Thyroid gland (tissue), 4 donors: Measurements from ENCODE around the gene LPP.

ENCODE experiments used
- POLR2A ChIP-seq, 2 donors: fragments of 450-650 bp; IDR thresholded peaks; one replicate each; pipeline ENCODE4 v1.6.1; 2017; ENCODE audit warnings: antibody characterized with exemption in 2 of 2, mild to moderate bottlenecking in 2 of 2, moderate library complexity in 1 of 2
- TF ChIP-seq, protein P1 (sequence below), 6 experiments: fragments of 200-600 bp in 3 of 6; fragments of 450-650 bp in 3 of 6; sonication (generic) in 3 of 6; IDR thresholded peaks; one replicate each; pipeline ENCODE4 v1.5.1; 2016 to 2019; ENCODE audit warnings: antibody characterized with exemption in 6 of 6, mild to moderate bottlenecking in 2 of 6, inconsistent platforms in 1 of 6, moderate library complexity in 1 of 6

DNA sequence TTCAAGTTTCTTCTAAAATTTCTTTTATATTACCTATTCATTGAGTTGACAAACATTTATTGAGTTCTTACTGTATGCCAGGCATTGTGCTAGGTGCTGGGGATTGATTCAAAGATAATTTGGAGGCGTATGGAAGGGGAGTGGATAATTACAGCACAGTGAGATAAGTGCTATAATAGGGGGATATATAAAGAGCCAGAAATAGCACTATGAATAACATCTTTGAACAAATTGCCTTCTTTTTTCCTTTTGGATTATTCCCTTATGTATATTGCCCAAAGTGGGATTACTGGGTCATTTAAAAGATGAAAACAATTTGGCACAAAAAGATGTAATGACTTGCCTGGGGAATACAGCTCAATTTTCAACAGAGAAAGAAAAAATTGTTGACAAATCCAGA lies 64.6 kb downstream of the LPP start:
- TF ChIP-seq, protein P1, sequence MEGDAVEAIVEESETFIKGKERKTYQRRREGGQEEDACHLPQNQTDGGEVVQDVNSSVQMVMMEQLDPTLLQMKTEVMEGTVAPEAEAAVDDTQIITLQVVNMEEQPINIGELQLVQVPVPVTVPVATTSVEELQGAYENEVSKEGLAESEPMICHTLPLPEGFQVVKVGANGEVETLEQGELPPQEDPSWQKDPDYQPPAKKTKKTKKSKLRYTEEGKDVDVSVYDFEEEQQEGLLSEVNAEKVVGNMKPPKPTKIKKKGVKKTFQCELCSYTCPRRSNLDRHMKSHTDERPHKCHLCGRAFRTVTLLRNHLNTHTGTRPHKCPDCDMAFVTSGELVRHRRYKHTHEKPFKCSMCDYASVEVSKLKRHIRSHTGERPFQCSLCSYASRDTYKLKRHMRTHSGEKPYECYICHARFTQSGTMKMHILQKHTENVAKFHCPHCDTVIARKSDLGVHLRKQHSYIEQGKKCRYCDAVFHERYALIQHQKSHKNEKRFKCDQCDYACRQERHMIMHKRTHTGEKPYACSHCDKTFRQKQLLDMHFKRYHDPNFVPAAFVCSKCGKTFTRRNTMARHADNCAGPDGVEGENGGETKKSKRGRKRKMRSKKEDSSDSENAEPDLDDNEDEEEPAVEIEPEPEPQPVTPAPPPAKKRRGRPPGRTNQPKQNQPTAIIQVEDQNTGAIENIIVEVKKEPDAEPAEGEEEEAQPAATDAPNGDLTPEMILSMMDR (IDR thresholded peaks at IDR 0.05) = no peak
- no peak for TF ChIP-seq POLR2A (IDR thresholded peaks at IDR 0.05)
